ENCODE results near the gene TKFC.

Gene TKFC

GRCh38 chr11:61332797-61333549 is at the start of gene TKFC, which contains the start of gene DDB1:
Gene TKFC, plus strand, starts transcription at chr11:61333228. Its CDS starts 1,501 bp downstream, at chr11:61334729.
Gene DDB1, minus strand, starts transcription at chr11:61333105. Its CDS starts 137 bp downstream, at chr11:61332968.
- DNase-seq (ENCODE audit: low read depth, low spot score): peak; percentile 98

DNA sequence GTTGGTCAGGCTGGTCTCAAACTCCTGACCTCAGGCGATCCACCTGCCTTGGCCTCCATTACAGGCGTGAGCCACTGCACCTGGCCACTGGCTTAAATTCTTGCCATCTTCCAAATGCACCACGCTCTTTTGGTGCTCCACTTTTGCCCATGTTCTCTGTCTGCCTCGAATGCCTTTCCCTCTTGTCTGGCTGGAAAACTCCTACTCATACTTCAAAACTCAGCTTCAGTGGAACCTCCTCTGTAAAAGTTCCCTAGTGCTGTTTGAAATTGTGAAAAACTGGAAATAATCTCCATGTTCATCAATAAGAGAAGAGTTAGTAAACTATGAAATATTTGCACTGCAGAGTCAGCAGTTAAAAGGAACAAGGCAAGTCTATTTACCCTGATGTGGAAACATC is 49.4 kb upstream of the TKFC start:
- no peak for DNase-seq (ENCODE audit: low read depth, low spot score)

GRCh38 chr11:61287338-61287977 is 45.6 kb upstream of the TKFC start:
- no peak for DNase-seq (ENCODE audit: low read depth, low spot score)

DNA sequence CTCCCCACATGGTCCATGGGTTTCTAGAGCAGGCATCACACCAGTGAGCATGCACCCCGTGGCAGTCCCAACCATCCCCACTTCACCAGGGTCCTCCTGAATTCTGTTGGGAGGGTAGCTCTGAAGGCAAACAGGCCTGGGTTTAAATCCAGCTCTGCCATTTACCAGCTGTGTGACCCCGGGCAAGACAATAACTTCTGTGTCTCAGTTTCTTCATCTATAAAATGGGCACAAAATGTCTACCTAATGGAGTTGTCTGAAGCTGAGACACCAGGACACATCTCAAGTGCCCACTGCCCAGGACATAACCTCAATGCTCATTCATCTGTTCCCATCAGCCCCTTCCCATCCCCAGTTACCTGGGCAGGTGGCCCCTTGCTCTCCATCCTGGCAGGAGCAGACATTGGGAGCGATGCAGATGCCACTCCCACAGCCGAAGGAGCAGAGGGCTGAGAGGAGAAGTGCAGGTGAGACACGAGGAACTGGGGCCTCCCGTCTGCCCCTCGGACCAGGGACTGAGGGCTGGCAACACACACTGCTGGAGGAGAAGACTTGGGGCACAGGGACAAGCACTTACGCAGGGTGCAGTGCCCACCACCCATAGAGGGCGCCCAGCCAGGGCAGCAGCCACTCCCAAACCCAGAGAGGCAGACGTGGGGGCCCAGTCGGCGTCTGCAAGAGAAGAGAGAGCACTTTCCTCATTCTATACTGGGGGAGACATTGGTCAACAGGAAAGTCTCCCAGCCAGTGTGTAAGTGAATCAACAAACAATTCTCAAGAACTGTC is 41.9 kb upstream of the TKFC start:
- no peak for DNase-seq (ENCODE audit: low read depth, low spot score)

GRCh38 chr11:61292356-61292755 is 40.7 kb upstream of the TKFC start:
- DNase-seq (ENCODE audit: low read depth, low spot score): no peak

GRCh38 chr11:61293867-61294716 is 38.9 kb upstream of the TKFC start:
- peak; percentile 42 for DNase-seq (ENCODE audit: low read depth, low spot score)

DNA sequence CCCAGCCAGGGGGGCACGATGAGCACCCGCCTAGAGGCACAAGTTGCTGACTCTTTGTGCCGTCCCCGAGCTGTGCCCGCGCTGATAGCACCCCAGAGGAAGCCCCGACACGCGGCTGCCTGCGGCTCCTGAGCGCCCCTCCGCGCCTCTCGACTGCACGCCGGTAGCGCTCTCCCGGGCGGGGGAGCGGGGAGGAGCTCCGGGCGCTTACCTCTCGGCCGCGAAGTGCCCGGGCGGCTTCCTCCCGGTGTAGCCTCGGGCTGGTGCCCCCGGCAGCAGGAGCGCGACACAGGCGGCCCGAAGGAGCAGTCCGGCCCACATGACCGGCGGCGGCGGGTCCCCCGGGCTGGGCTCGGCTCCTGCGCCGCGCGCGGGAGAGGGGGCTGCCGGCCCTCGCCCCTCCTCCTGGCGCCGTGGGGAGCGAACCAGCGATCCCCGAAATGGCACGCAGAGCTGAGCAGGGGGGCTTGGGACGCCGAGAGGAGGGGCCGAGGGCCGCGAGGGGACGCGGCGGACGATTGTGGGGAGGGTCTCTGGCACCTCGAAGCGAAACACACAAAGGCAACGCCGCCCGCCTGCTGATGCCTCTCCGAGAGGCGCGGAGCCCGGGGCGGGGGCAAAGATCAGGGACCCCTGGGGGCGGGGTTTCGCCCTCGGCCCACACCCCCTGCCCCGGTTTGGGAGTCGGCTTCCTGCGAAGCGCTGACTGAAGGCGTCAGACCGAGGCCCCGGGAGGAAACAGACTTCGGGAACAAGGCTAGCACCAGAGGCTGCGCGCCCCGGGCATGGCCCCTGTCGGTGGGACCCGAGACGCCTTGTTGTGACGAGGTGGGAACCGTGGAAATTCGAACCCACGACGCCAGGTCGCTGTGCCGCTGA is 38.1 kb upstream of the TKFC start, which contains the start of gene VWCE:
TSS of gene VWCE (minus strand) at position 600 of the 879 bp plus-strand sequence. CDS start at position 321, 279 bp downstream.
- peak; percentile 70 for DNase-seq (ENCODE audit: low read depth, low spot score)

GRCh38 chr11:61295596-61295926 is 37.5 kb upstream of the TKFC start:
- DNase-seq (ENCODE audit: low read depth, low spot score): no peak

DNA sequence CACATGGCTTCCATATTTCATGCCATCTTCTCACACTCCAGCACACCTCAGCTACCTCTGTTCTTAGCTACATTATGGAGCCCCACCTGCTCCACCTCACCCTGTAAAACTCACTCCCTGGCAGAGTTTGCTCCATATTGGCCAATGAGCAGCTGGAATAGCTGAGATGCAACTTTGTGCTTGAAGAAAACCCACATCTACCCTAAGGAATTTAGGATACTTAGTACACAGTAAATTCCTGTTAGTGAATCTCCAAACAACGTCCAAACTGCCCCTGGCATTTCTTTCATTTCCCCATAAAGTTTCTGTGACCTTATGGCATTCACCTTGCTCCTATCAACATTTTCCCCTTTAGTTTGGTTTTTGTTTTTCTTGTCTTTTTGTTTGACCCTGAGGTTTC is 35.7 kb upstream of the TKFC start:
- DNase-seq (ENCODE audit: low read depth, low spot score): no peak

- DNase-seq (ENCODE audit: low read depth, low spot score): no peak
These were observed 35.3 kb upstream of the TKFC start for GRCh38 chr11:61297746-61298145.

DNA sequence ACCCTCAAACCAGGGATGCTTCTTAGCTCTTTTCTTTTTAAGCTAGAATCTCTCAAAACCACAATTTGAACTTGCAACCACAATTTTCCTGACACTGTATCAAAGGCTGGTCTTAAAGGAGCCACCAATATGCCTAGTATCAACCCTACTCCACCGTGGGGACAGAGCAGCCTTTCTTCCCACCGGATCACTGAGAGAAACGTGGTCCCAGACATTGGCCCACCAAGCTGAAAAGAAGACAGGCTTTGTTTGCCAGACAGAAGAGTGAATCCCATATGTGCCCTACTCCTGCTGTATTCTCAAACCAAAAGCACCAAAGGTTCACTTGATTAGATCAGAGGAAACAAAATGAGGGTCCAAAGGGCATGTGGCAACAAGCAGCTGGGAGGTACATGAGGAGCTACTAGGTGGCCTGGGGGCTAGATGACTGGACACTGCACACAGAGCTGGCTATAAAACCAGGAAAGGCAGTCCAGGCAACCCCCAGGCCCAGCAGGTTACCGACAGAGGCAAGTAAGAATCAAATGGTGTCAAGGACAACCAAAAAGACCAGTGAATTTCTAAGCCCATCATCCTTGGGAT is 34.3 kb upstream of the TKFC start:
- DNase-seq (ENCODE audit: low read depth, low spot score): peak; percentile 40

- no peak for DNase-seq (ENCODE audit: low read depth, low spot score)
These were observed 30.5 kb upstream of the TKFC start for GRCh38 chr11:61302550-61302949.

GRCh38 chr11:61303725-61304124 is 29.3 kb upstream of the TKFC start:
- DNase-seq (ENCODE audit: low read depth, low spot score): no peak

DNA sequence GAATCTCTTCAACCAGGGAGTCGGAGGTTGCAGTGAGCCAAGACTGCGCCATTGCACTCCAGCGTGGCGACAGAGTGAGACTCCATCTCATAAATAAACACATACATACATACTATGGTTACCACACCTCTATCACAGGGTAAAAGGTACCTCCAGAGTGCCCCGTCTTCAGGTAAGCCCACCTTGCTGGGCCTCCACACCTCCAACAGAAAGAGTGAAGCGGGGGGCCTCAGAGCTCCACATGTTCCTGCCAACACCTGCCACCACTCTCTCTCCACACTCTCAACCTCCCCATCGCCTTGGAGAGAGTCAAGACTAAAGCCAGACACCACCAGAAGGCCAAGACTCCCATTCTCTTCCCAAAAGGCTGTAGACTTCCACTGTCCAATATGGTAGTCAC is 27.6 kb upstream of the TKFC start:
- DNase-seq (ENCODE audit: low read depth, low spot score): no peak

GRCh38 chr11:61306221-61306620 is 26.8 kb upstream of the TKFC start:
- DNase-seq (ENCODE audit: low read depth, low spot score): no peak

GRCh38 chr11:61307354-61307753 is 25.7 kb upstream of the TKFC start:
- no peak for DNase-seq (ENCODE audit: low read depth, low spot score)

DNA sequence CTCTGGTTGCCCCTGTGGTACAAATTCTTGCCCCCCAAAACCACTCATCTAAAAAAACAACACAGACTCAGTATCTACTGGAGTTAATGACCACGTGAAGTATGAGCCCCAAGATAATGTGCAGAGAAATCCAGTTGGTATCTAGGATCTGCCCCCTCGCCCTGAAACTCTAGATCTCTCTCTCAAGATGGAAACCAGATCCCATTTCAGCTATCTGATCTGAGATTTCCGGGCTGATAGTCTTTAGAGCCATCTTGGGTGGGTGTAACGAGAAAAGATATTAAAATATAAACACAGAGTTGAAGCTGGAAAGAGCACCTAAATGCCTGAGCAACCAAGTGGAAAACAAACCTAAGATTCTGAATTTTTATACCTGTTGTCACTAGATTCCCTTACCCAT is 23.9 kb upstream of the TKFC start:
- DNase-seq (ENCODE audit: low read depth, low spot score): no peak

- no peak for DNase-seq (ENCODE audit: low read depth, low spot score)
These were observed 23.3 kb upstream of the TKFC start for GRCh38 chr11:61309739-61310138.

DNA sequence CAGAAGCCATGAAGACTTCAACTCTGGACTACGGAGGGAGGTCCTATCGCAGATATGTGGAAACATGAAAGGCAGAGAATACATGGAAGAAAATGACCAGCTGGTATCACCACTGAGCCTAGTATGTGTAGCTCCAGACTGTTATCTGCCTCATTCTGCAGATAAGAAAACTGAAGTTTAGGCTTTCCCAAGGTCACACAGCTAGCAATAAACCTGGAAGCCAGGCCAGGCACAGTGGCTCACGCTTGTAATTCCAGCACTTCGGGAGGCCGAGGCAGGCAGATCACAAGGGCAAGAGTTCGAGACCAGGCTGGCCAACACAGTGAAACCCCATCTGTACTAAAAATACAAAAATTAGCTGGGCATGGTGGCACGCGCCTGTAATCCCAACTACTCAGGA is 22.3 kb upstream of the TKFC start:
- no peak for DNase-seq (ENCODE audit: low read depth, low spot score)

DNA sequence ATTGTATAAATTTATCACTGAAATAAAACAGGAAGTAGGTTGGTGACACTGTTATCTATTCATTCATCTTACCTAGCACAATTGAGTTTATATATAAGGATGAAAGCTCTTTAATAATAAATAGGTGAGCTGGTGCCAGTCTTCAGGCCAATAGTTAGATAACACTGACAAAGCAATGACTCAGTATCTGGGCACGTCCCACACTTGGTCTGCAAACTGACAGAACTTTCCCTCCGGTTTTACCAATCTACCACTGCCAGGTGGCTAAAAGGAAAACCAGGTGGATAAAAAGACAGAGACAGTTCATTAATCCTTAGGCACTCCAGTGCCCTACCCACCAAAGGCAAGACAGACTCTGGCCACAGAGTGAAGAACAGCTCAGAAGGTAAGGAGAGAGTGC is 17.8 kb upstream of the TKFC start:
- no peak for DNase-seq (ENCODE audit: low read depth, low spot score)
